ENCODE data around the gene RPS6KA4. TPM values are rescaled to one million over a fixed set of nuclear protein-coding genes. Genes with fewer than 3 reads are reported as not detected.

RPS6KA4 gene
- total RNA-seq, 1 donor from 2014 or later = 34.9 TPM

GRCh38 chr11:64361659-64362058 is 2.7 kb downstream of the RPS6KA4 start:
- no peaks in the 10 kb centered on the region for H3K27me3 Mint-ChIP-seq (ENCODE audit: low read depth)
- H3K36me3 Mint-ChIP-seq (ENCODE audit: low read depth) = peaks cover 27% of the 10 kb centered on the region
- TF ChIP-seq CTCF (IDR thresholded peaks at IDR 0.05) = no peak
- H3K9me3 Mint-ChIP-seq (ENCODE audit: low read depth) = no peaks in the 10 kb centered on the region
- no peak overlapping the region for H3K4me3 Mint-ChIP-seq (ENCODE audit: unreplicated experiment)
- no peak overlapping the region for H3K27ac Mint-ChIP-seq (ENCODE audit: unreplicated experiment)
- no peak for DNase-seq (ENCODE audit: low spot score)
- peaks cover 32% of the 10 kb centered on the region for H3K4me1 Mint-ChIP-seq (ENCODE audit: low read depth)

GRCh38 chr11:64362339-64362738 is 3.4 kb downstream of the RPS6KA4 start:
- Mint-ChIP-seq H3K27ac (ENCODE audit: unreplicated experiment) (no peak overlapping the region), H3K4me1 (ENCODE audit: low read depth) (peaks cover 32% of the 10 kb centered on the region), H3K4me3 (ENCODE audit: unreplicated experiment) (no peak overlapping the region), H3K36me3 (ENCODE audit: low read depth) (peaks cover 29% of the 10 kb centered on the region), H3K27me3 (ENCODE audit: low read depth) (no peaks in the 10 kb centered on the region), H3K9me3 (ENCODE audit: low read depth) (no peaks in the 10 kb centered on the region)
- no peak for TF ChIP-seq CTCF (IDR thresholded peaks at IDR 0.05)
- DNase-seq (ENCODE audit: low spot score) = no peak

GRCh38 chr11:64364435-64364834 is 5.5 kb downstream of the RPS6KA4 start:
- no peak for TF ChIP-seq CTCF (IDR thresholded peaks at IDR 0.05)
- peaks cover 29% of the 10 kb centered on the region for H3K36me3 Mint-ChIP-seq (ENCODE audit: low read depth)
- H3K4me1 Mint-ChIP-seq (ENCODE audit: low read depth) = peaks cover 19% of the 10 kb centered on the region
- H3K27ac Mint-ChIP-seq (ENCODE audit: unreplicated experiment) = no peak overlapping the region
- H3K9me3 Mint-ChIP-seq (ENCODE audit: low read depth) = no peaks in the 10 kb centered on the region
- H3K4me3 Mint-ChIP-seq (ENCODE audit: unreplicated experiment) = no peak overlapping the region
- no peaks in the 10 kb centered on the region for H3K27me3 Mint-ChIP-seq (ENCODE audit: low read depth)
- DNase-seq (ENCODE audit: low spot score) = no peak

- Mint-ChIP-seq H3K4me1 (ENCODE audit: low read depth) (peaks cover 14% of the 10 kb centered on the region), H3K27me3 (ENCODE audit: low read depth) (no peaks in the 10 kb centered on the region), H3K4me3 (ENCODE audit: unreplicated experiment) (no peak overlapping the region), H3K36me3 (ENCODE audit: low read depth) (peaks cover 32% of the 10 kb centered on the region), H3K9me3 (ENCODE audit: low read depth) (no peaks in the 10 kb centered on the region), H3K27ac (ENCODE audit: unreplicated experiment) (no peak overlapping the region)
- TF ChIP-seq CTCF (IDR thresholded peaks at IDR 0.05) = no peak
- no peak for DNase-seq (ENCODE audit: low spot score)
These were observed 5.9 kb downstream of the RPS6KA4 start for GRCh38 chr11:64364911-64365310.

GRCh38 chr11:64366751-64367150 is 7.8 kb downstream of the RPS6KA4 start:
- H3K9me3 Mint-ChIP-seq (ENCODE audit: low read depth) = no peaks in the 10 kb centered on the region
- H3K4me1 Mint-ChIP-seq (ENCODE audit: low read depth) = peaks cover 3% of the 10 kb centered on the region
- no peak for TF ChIP-seq CTCF (IDR thresholded peaks at IDR 0.05)
- no peak for DNase-seq (ENCODE audit: low spot score)
- no peak overlapping the region for H3K27ac Mint-ChIP-seq (ENCODE audit: unreplicated experiment)
- no peak overlapping the region for H3K4me3 Mint-ChIP-seq (ENCODE audit: unreplicated experiment)
- peaks cover 34% of the 10 kb centered on the region for H3K36me3 Mint-ChIP-seq (ENCODE audit: low read depth)
- H3K27me3 Mint-ChIP-seq (ENCODE audit: low read depth) = no peaks in the 10 kb centered on the region
